Measurements from ENCODE around the gene PHTF2.

GRCh38 chr7:77931841-77932240 is 133.3 kb downstream of the PHTF2 start:
- TF ChIP-seq, protein P1, sequence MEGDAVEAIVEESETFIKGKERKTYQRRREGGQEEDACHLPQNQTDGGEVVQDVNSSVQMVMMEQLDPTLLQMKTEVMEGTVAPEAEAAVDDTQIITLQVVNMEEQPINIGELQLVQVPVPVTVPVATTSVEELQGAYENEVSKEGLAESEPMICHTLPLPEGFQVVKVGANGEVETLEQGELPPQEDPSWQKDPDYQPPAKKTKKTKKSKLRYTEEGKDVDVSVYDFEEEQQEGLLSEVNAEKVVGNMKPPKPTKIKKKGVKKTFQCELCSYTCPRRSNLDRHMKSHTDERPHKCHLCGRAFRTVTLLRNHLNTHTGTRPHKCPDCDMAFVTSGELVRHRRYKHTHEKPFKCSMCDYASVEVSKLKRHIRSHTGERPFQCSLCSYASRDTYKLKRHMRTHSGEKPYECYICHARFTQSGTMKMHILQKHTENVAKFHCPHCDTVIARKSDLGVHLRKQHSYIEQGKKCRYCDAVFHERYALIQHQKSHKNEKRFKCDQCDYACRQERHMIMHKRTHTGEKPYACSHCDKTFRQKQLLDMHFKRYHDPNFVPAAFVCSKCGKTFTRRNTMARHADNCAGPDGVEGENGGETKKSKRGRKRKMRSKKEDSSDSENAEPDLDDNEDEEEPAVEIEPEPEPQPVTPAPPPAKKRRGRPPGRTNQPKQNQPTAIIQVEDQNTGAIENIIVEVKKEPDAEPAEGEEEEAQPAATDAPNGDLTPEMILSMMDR (IDR thresholded peaks at IDR 0.05): no peak
- TF ChIP-seq POLR2A (IDR thresholded peaks at IDR 0.05): no peak

Data from testis (tissue), 2 donors.